GM18870 (cell line): ENCODE data around the gene TAF7L.

Experiments
- ATAC-seq: cut with Tn5 transposase; IDR thresholded peaks from one replicate; pipeline ENCODE4 v1.9.1; 2021; ENCODE audit warnings: moderate library complexity; ENCODE audit not compliant: unreplicated experiment

The TAF7L gene

GRCh38 chrX:101229170-101229569 lies 62.0 kb downstream of the TAF7L start:
- ATAC-seq, result no peak

- ATAC-seq, result peak; percentile 81
Observed at GRCh38 chrX:101223226-101223625, 67.9 kb downstream of the TAF7L start.

- ATAC-seq, result no peak
Observed at GRCh38 chrX:101220662-101221260, 70.4 kb downstream of the TAF7L start.

- ATAC-seq, result no peak
Observed at GRCh38 chrX:101219864-101220346, 71.2 kb downstream of the TAF7L start.

DNA sequence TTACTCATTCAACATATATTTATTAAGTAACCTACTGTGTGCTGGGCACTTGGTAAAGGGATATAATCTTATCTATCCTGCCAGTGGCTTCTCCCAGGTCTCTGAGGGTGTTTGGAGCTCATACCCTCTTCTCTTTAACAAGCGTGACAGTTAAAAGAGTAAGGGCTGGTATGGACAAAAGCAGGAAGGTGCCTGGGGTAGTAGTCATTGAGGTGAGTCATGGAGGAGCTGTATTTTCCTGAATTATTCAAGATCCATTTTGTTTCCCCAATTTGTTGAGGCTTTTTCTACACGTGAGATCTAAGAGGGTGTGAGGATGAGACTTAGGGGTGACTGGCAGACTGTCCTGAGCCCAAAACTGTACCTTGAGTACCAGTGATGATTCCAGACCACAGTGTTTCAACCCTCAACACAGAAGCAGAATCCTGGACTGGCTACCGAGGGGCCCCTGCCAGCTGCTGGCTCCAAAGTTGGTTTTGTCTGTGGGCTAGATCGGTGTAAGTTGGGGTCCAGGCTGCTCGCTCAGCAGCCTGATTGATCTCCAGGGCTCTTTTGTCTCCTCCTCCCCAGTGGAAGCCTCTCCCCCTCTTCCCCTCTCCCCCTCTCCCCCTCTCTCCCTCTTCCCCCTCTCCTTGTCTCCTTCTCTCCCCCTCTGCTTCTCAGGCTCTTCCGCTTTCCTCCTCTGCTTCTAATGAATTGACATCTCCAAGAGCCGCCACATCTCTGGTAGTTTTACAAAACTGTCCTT lies 71.8 kb downstream of the TAF7L start, which contains the start of gene DRP2:
Gene DRP2 (plus strand): TSS at position 671 of the 748 bp plus-strand sequence. CDS start 11,862 bp downstream, outside the sequence.
- no peak for ATAC-seq
